K562 (cell line): ENCODE data around the gene GRM5. TPM values are rescaled to one million over a fixed set of nuclear protein-coding genes. Genes with fewer than 3 reads are reported as not detected.

ENCODE experiments used
- ATAC-seq: fragments of 200-7000 bp; cut with Tn5 transposase; 3 replicates; pipeline ENCODE4 v1.9.1; 2020; ENCODE audit warnings: moderate library complexity
- BruUV-seq: library from RNA; stranded (reverse); fragments of 400-500 nt; replicated peaks from 2 replicates; lab custom pipeline; 2021; lab: Mats Ljungman, UMichigan
- CTCF ChIA-PET: fragments of 300-600 bp; formaldehyde crosslinking; extraction: SDS; loops from one replicate; lab custom pipeline; 2021; ENCODE audit warnings: low intra/inter-chr PET ratio; lab: Yijun Ruan, JAX
- POLR2A ChIA-PET: fragments of 300-600, 350-650 bp; sonication (Branson Sonifier 250); formaldehyde crosslinking; extraction: SDS; loops from one replicate; lab custom pipeline; 2021; ENCODE audit warnings: antibody characterized with exemption, inconsistent platforms; lab: Yijun Ruan, JAX
- DNase-seq, 4 experiments: peaks; one replicate each; pipeline versions ENCODE4 v3.0.0 to v3.0.0-alpha.2; 2011 to 2018; ENCODE audit warnings: low spot score in 3 of 4, mixed read lengths in 3 of 4; ENCODE audit errors: extremely low read depth in 1 of 4
- FAIRE-seq: peaks from 2 replicates; lab custom pipeline; 2011; peaks lifted over from hg19 to GRCh38; lab: Jason Lieb, UNC
- H2AFZ ChIP-seq: 2 replicates; pipeline ENCODE4 v1.6.0; 2011; ENCODE audit warnings: low read depth, low read length, control low read depth, inconsistent platforms
- H3K27ac ChIP-seq: fragments of 200-600 bp; 3 replicates; pipeline ENCODE4 v1.8.0; 2011; ENCODE audit warnings: low read depth, mild to moderate bottlenecking, control low read depth, inconsistent platforms, low read length, moderate library complexity, mixed read lengths; ENCODE audit errors: extremely low read depth
- H3K27me3 ChIP-seq, 2 experiments: fragments of 300-600 bp in 1 of 2; 2 replicates in 1 of 2; 3 replicates in 1 of 2; pipeline versions ENCODE4 v1.6.0 to v1.8.0; 2011; ENCODE audit warnings: inconsistent platforms in 2 of 2, low read length in 2 of 2, mild to moderate bottlenecking in 1 of 2, mixed read lengths in 1 of 2, moderate library complexity in 1 of 2; ENCODE audit not compliant: control insufficient read depth in 2 of 2, insufficient read depth in 2 of 2
- H3K36me3 ChIP-seq: fragments of 300-600 bp; 3 replicates; pipeline ENCODE4 v1.8.0; 2011; ENCODE audit warnings: mild to moderate bottlenecking, low read length, inconsistent platforms; ENCODE audit not compliant: control insufficient read depth, insufficient read depth
- H3K4me1 ChIP-seq, 2 experiments: fragments of 200-600 bp in 1 of 2; replicated peaks in 1 of 2; 2 replicates in 1 of 2; 3 replicates in 1 of 2; pipeline versions ENCODE4 v1.5.1 to v1.8.0; 2011; ENCODE audit warnings: inconsistent platforms in 2 of 2, low read length in 2 of 2, mild to moderate bottlenecking in 1 of 2, mixed read lengths in 1 of 2, moderate library complexity in 1 of 2; ENCODE audit not compliant: control insufficient read depth in 2 of 2, insufficient read depth in 2 of 2
- H3K4me2 ChIP-seq: 2 replicates; pipeline ENCODE4 v1.6.1; 2011; ENCODE audit warnings: low read length, control low read depth, inconsistent platforms, mixed read lengths; ENCODE audit not compliant: insufficient read depth
- H3K4me3 ChIP-seq: fragments of 200-600 bp; sonication (generic), shearing (Covaris generic); 2 replicates; pipeline ENCODE4 v1.5.1; 2016; ENCODE audit warnings: control low read depth, inconsistent platforms
- H3K79me2 ChIP-seq: fragments of 200-600 bp; 3 replicates; pipeline ENCODE4 v1.8.0; 2011; ENCODE audit warnings: low read length, inconsistent platforms; ENCODE audit not compliant: control insufficient read depth, insufficient read depth
- H3K9ac ChIP-seq, 2 experiments: 2 replicates each; pipeline versions ENCODE4 v1.6.0 to v1.6.1; 2011; ENCODE audit warnings: low read depth in 2 of 2, low read length in 2 of 2, control low read depth in 1 of 2, inconsistent platforms in 1 of 2, mild to moderate bottlenecking in 1 of 2, mixed read lengths in 1 of 2; ENCODE audit not compliant: insufficient read depth in 1 of 2
- H3K9me1 ChIP-seq: one replicate; pipeline ENCODE4 v1.6.0; 2011; ENCODE audit warnings: inconsistent platforms, mild to moderate bottlenecking, low read length, moderate library complexity; ENCODE audit not compliant: control insufficient read depth, insufficient read depth
- H3K9me3 ChIP-seq: replicated peaks from 2 replicates; pipeline ENCODE4 v1.5.1; 2011; ENCODE audit warnings: low read depth, low read length, inconsistent platforms; ENCODE audit not compliant: control insufficient read depth, insufficient read depth
- H4K20me1 ChIP-seq: replicated peaks from 2 replicates; pipeline ENCODE4 v1.6.1; 2011; ENCODE audit warnings: low read length, inconsistent platforms, mixed read lengths; ENCODE audit not compliant: control insufficient read depth, insufficient read depth
- ASH1L ChIP-seq: fragments of 450-650 bp; IDR thresholded peaks from 2 replicates; pipeline ENCODE4 v1.6.1; 2018; ENCODE audit warnings: borderline replicate concordance, mild to moderate bottlenecking, low read depth; ENCODE audit not compliant: partially characterized antibody
- BMI1 ChIP-seq: fragments of 150-350 bp; IDR thresholded peaks from 2 replicates; pipeline ENCODE4 v1.6.1; 2014; ENCODE audit warnings: low read length
- BRCA1 ChIP-seq, 2 experiments: fragments of 450-650 bp in 1 of 2; sonication (generic) in 1 of 2; formaldehyde crosslinking in 1 of 2; IDR thresholded peaks; 2 replicates each; pipeline versions ENCODE4 v1.5.0 to v1.6.1; 2017 to 2020; ENCODE audit warnings: mild to moderate bottlenecking in 1 of 2, missing genetic modification reagents in 1 of 2
- EHMT2 ChIP-seq: fragments of 450-650 bp; IDR thresholded peaks from 2 replicates; pipeline ENCODE4 v1.6.1; 2018; ENCODE audit warnings: antibody characterized with exemption
- ILF3 ChIP-seq: fragments of 450-650 bp; IDR thresholded peaks from 2 replicates; pipeline ENCODE4 v1.6.1; 2018; ENCODE audit warnings: antibody characterized with exemption, mild to moderate bottlenecking, moderate library complexity, borderline replicate concordance
- MXI1 ChIP-seq: IDR thresholded peaks from 2 replicates; pipeline ENCODE4 v1.6.1; 2011; ENCODE audit warnings: low read depth, mild to moderate bottlenecking, improper control_type of control experiment, low read length
- PREB ChIP-seq: sonication (generic); formaldehyde crosslinking; IDR thresholded peaks from 2 replicates; pipeline ENCODE4 v1.8.1; 2023; ENCODE audit warnings: mild to moderate bottlenecking, missing genetic modification reagents
- RFX1 ChIP-seq: fragments of 450-650 bp; IDR thresholded peaks from 2 replicates; pipeline ENCODE4 v1.6.1; 2016; ENCODE audit warnings: mild to moderate bottlenecking, moderate library complexity
- SRSF3 ChIP-seq: fragments of 200-400 bp; formaldehyde crosslinking; IDR thresholded peaks from 2 replicates; pipeline ENCODE4 v1.6.1; 2016; ENCODE audit warnings: mild to moderate bottlenecking, low read length, moderate library complexity; ENCODE audit not compliant: insufficient read depth
- TARDBP ChIP-seq: fragments of 450-650 bp; IDR thresholded peaks from 2 replicates; pipeline ENCODE4 v1.6.1; 2016
- TSC22D4 ChIP-seq: fragments of 450-650 bp; IDR thresholded peaks from 2 replicates; pipeline ENCODE4 v1.6.1; 2016; ENCODE audit warnings: missing genetic modification characterization, missing biosample characterization, control low read depth
- ZBTB7A ChIP-seq: IDR thresholded peaks from 2 replicates; pipeline ENCODE4 v1.6.1; 2011; ENCODE audit warnings: low read depth, mild to moderate bottlenecking, low read length, moderate library complexity, borderline replicate concordance; ENCODE audit not compliant: control insufficient read depth
- WGBS: fragments of 100-300 bp; shearing (Covaris generic); methylation state at CpG from one replicate; pipeline ENCODE4 v1.1.6; 2016; ENCODE audit warnings: low coverage, mixed read lengths; ENCODE audit not compliant: insufficient coverage; ENCODE audit errors: missing lambda C conversion rate; 5-methylcytosine and 5-hydroxymethylcytosine counted together
- in situ Hi-C: fragments of 300-500 bp; cut with MboI; formaldehyde crosslinking; loops from 4 replicates; pipeline ENCODE4 v1.15.0; 2018; ENCODE audit warnings: inconsistent platforms, mixed read lengths
- intact Hi-C: fragments of 100-400 bp; cut with micrococcal nuclease; formaldehyde crosslinking; loops from 2 replicates; pipeline ENCODE4 v1.14.2; 2022
- polyA plus RNA-seq, 8 experiments: library from polyadenylated mRNA; depleted of rRNA in 4 of 8; stranded (reverse) in 5 of 8; unstranded in 3 of 8; fragments of >200 nt; fragmentation: Nextera tagmentation in 2 of 8; fragmentation: Illumina TruSeq in 1 of 8; extraction: Ambion mirVana in 2 of 8; extraction: Trizol in 1 of 8; gene quantifications; 2 replicates each; pipeline versions ENCODE4 v1.2.1 to v1.2.3, GENCODE V29; 2011 to 2014; ENCODE audit warnings: inconsistent platforms in 1 of 8, missing spikeins in 1 of 8
- total RNA-seq, 7 experiments: library from RNA; depleted of rRNA in 6 of 7; stranded (reverse); fragments of >200 nt in 6 of 7; fragmentation: Illumina TruSeq in 2 of 7; extraction: Trizol in 2 of 7; gene quantifications; 2 replicates each; pipeline versions ENCODE4 v1.2.1 to v1.2.3, GENCODE V29; 2011 to 2021; ENCODE audit warnings: low replicate concordance in 1 of 7

The GRM5 gene
- total and polyA plus RNA-seq, 9 of the 15 experiments (the other 6 are each of a cell fraction or from before 2014, with no cell fraction given): not detected

GRCh38 chr11:88744140-88744539 is 321.6 kb downstream of the GRM5 start:
- H3K4me3 ChIP-seq: no peak overlapping the region
- H2AFZ ChIP-seq: no peak overlapping the region
- no peak overlapping the region for H3K4me2 ChIP-seq
- BruUV-seq: no TSS peak
- TF ChIP-seq SRSF3: no peak
- TF ChIP-seq TSC22D4 (tag): no peak
- TF ChIP-seq BMI1: no peak
- TF ChIP-seq ZBTB7A: no peak
- TF ChIP-seq BRCA1 (IDR thresholded peaks at IDR 0.05): no peak
- TF ChIP-seq BRCA1 (CRISPR knock-in tag; IDR thresholded peaks at IDR 0.05): no peak
- TF ChIP-seq PREB: no peak
- TF ChIP-seq ILF3: no peak
- TF ChIP-seq RFX1: no peak
- no peak for TF ChIP-seq EHMT2
- TF ChIP-seq MXI1: no peak
- no peak for TF ChIP-seq TARDBP
- no peak for TF ChIP-seq ASH1L
- no peaks in the 10 kb centered on the region for H3K79me2 ChIP-seq
- FAIRE-seq (no peak), DNase-seq (no peak), ATAC-seq (no peak)
- H3K27me3 ChIP-seq: no peaks in the 10 kb centered on the region
- 2% methylated on average over 4 of the region's 4 CpGs for WGBS
- no peaks in the 10 kb centered on the region for H4K20me1 ChIP-seq
- no peaks in the 10 kb centered on the region for H3K36me3 ChIP-seq
- POLR2A ChIA-PET: no interaction called here
- no peaks in the 10 kb centered on the region for H3K9me3 ChIP-seq
- in situ Hi-C loops (no loop called here), intact Hi-C loops (no loop called here)
- no peaks in the 10 kb centered on the region for H3K4me1 ChIP-seq
- H3K27ac ChIP-seq: no peak overlapping the region
- CTCF ChIA-PET: no interaction called here
- no peak overlapping the region for H3K9ac ChIP-seq
- no peaks in the 10 kb centered on the region for H3K9me1 ChIP-seq
